ENCODE results near the gene KBTBD2.

DNA sequence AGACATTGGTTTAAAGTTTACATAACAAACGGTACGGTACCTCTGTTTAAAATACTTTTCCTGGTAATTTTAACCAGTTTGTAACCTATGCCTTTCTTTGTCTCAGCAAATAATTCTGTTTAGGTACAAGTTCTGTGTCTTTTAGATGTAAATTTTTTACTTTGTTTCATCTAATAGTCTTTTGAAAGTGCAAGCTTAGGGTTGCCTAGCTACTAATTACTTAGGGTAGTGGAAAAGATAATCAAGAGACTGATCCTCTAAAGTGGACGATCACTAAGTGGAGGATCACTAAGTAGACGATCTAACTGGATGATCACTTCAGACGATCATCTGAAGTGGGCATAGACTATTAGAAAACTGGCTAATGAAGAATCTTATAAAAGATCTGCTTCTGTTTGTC lies 49.6 kb upstream of the KBTBD2 start:
- TF ChIP-seq, protein P1, sequence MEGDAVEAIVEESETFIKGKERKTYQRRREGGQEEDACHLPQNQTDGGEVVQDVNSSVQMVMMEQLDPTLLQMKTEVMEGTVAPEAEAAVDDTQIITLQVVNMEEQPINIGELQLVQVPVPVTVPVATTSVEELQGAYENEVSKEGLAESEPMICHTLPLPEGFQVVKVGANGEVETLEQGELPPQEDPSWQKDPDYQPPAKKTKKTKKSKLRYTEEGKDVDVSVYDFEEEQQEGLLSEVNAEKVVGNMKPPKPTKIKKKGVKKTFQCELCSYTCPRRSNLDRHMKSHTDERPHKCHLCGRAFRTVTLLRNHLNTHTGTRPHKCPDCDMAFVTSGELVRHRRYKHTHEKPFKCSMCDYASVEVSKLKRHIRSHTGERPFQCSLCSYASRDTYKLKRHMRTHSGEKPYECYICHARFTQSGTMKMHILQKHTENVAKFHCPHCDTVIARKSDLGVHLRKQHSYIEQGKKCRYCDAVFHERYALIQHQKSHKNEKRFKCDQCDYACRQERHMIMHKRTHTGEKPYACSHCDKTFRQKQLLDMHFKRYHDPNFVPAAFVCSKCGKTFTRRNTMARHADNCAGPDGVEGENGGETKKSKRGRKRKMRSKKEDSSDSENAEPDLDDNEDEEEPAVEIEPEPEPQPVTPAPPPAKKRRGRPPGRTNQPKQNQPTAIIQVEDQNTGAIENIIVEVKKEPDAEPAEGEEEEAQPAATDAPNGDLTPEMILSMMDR (IDR thresholded peaks at IDR 0.05): no peak
- no peak for TF ChIP-seq POLR2AphosphoS5 (IDR thresholded peaks at IDR 0.05)
- TF ChIP-seq POLR2A (IDR thresholded peaks at IDR 0.05): no peak

All from sigmoid colon (tissue), 4 donors.